OCI-LY1 (cell line): Measurements from ENCODE around the gene CAPZA1.

Source experiments
- H2AFZ ChIP-seq: fragments of 200-600 bp; sonication (generic), shearing (Covaris generic); 2 replicates; pipeline ENCODE4 v1.6.0; 2014; ENCODE audit warnings: antibody characterized with exemption, mild to moderate bottlenecking, low read length
- H3F3A ChIP-seq: fragments of 200-600 bp; sonication (generic), shearing (Covaris generic); 2 replicates; pipeline ENCODE4 v1.6.0; 2014; ENCODE audit warnings: mild to moderate bottlenecking, antibody characterized with exemption, low read length, moderate library complexity; ENCODE audit not compliant: insufficient read depth
- H3K27ac ChIP-seq: fragments of 200-600 bp; sonication (generic); 2 replicates; pipeline ENCODE4 v1.5.1; 2014; ENCODE audit warnings: low read length, mixed run types, mild to moderate bottlenecking, low read depth; ENCODE audit not compliant: poor library complexity, severe bottlenecking
- H3K27me3 ChIP-seq: fragments of 200-600 bp; sonication (generic); 2 replicates; pipeline ENCODE4 v1.6.0; 2014; ENCODE audit warnings: antibody characterized with exemption, mild to moderate bottlenecking, low read length, moderate library complexity; ENCODE audit not compliant: insufficient read depth
- H3K36me3 ChIP-seq: fragments of 200-600 bp; sonication (generic); 2 replicates; pipeline ENCODE4 v1.6.1; 2014; ENCODE audit warnings: mild to moderate bottlenecking, antibody characterized with exemption, low read length, moderate library complexity, mixed read lengths; ENCODE audit not compliant: insufficient read depth
- H3K4me1 ChIP-seq: fragments of 200-600 bp; sonication (generic); 2 replicates; pipeline ENCODE4 v1.5.1; 2014; ENCODE audit warnings: mild to moderate bottlenecking, low read length, moderate library complexity; ENCODE audit not compliant: insufficient read depth, severe bottlenecking
- H3K4me2 ChIP-seq: fragments of 200-600 bp; sonication (generic), shearing (Covaris generic); 2 replicates; pipeline ENCODE4 v1.6.1; 2014; ENCODE audit warnings: low read length
- H3K4me3 ChIP-seq: fragments of 200-600 bp; sonication (generic); 2 replicates; pipeline ENCODE4 v1.5.1; 2014; ENCODE audit warnings: low read length, low read depth, mild to moderate bottlenecking, mixed read lengths; ENCODE audit not compliant: poor library complexity, severe bottlenecking
- H3K79me2 ChIP-seq: fragments of 200-600 bp; shearing (Covaris generic); 2 replicates; pipeline ENCODE4 v1.6.1; 2016; ENCODE audit warnings: mixed run types, low read length, mixed read lengths; ENCODE audit not compliant: insufficient read depth
- H3K9ac ChIP-seq: fragments of 200-600 bp; sonication (generic), shearing (Covaris generic); 2 replicates; pipeline ENCODE4 v1.6.1; 2014; ENCODE audit warnings: mild to moderate bottlenecking, low read length, mixed read lengths
- H3K9me2 ChIP-seq: fragments of 200-600 bp; sonication (generic), shearing (Covaris generic); 2 replicates; pipeline ENCODE4 v1.6.1; 2014; ENCODE audit warnings: low read depth, mild to moderate bottlenecking, low read length, mixed read lengths
- H3K9me3 ChIP-seq: fragments of 200-600 bp; shearing (Covaris generic); 2 replicates; pipeline ENCODE4 v1.6.1; 2014; ENCODE audit warnings: low read length, mixed read lengths
- H4K20me1 ChIP-seq: fragments of 200-600 bp; sonication (generic), shearing (Covaris generic); 2 replicates; pipeline ENCODE4 v1.6.0; 2016; ENCODE audit warnings: mild to moderate bottlenecking, low read length; ENCODE audit not compliant: insufficient read depth
- CTCF ChIP-seq: fragments of 200-600 bp; sonication (generic), shearing (Covaris generic); IDR thresholded peaks from 2 replicates; pipeline ENCODE4 v1.5.1; 2017; ENCODE audit warnings: mild to moderate bottlenecking, antibody characterized with exemption, low read length, moderate library complexity, mixed read lengths
- EZH2 ChIP-seq: fragments of 200-600 bp; sonication (generic), shearing (Covaris generic); IDR thresholded peaks from 2 replicates; pipeline ENCODE4 v1.8.0; 2017; ENCODE audit warnings: borderline replicate concordance, mixed run types, mild to moderate bottlenecking, antibody characterized with exemption, low read length, moderate library complexity, mixed read lengths

Gene CAPZA1

DNA sequence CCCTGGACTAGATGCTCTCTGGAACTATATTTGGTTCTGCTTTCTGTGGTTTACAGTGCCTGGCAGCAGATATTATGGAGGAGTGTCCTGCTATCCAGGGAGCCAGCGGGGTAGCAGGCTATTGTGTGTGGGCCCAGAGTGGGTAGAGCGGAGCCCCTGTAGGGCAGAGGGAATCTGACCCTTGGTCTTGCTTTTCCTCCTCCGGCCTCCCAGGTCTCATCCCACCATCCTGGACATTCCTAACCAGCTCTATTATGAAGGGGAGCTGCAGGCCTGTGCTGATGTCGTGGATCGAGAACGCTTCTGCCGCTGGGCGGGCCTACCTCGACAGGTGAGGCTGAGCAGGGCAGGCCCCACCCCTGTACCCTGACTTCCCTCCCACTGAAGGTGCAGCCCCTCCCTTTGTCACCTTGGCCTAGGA lies 78.2 kb downstream of the CAPZA1 start:
- TF ChIP-seq EZH2 (no peak), CTCF (no peak)
- no peaks in the 10 kb centered on the region for H3K79me2 ChIP-seq
- H3K27me3 ChIP-seq, result no peaks in the 10 kb centered on the region
- no peaks in the 10 kb centered on the region for H4K20me1 ChIP-seq
- no peaks in the 10 kb centered on the region for H3K9me2 ChIP-seq
- no peak overlapping the region for H3K4me2 ChIP-seq
- H3K4me1 ChIP-seq, result peaks cover 14% of the 10 kb centered on the region
- H3F3A ChIP-seq, result no peaks in the 10 kb centered on the region
- H3K36me3 ChIP-seq, result peaks cover 21% of the 10 kb centered on the region
- H2AFZ ChIP-seq, result no peak overlapping the region
- H3K4me3 ChIP-seq, result no peak overlapping the region
- no peaks in the 10 kb centered on the region for H3K9me3 ChIP-seq
- H3K27ac ChIP-seq, result no peak overlapping the region
- H3K9ac ChIP-seq, result no peak overlapping the region

GRCh38 chr1:112698366-112699310 lies 79.0 kb downstream of the CAPZA1 start:
- Histone ChIP-seq H2AFZ (no peak overlapping the region), H3K4me1 (peaks cover 14% of the 10 kb centered on the region), H3K9ac (no peak overlapping the region), H3K27me3 (no peaks in the 10 kb centered on the region), H3K9me3 (no peaks in the 10 kb centered on the region), H3K27ac (no peak overlapping the region), H3K36me3 (peaks cover 21% of the 10 kb centered on the region), H3K4me2 (no peak overlapping the region), H3F3A (no peaks in the 10 kb centered on the region), H3K9me2 (no peaks in the 10 kb centered on the region), H4K20me1 (no peaks in the 10 kb centered on the region), H3K4me3 (no peak overlapping the region), H3K79me2 (no peaks in the 10 kb centered on the region)
- no peak for TF ChIP-seq CTCF
- TF ChIP-seq EZH2, result no peak

DNA sequence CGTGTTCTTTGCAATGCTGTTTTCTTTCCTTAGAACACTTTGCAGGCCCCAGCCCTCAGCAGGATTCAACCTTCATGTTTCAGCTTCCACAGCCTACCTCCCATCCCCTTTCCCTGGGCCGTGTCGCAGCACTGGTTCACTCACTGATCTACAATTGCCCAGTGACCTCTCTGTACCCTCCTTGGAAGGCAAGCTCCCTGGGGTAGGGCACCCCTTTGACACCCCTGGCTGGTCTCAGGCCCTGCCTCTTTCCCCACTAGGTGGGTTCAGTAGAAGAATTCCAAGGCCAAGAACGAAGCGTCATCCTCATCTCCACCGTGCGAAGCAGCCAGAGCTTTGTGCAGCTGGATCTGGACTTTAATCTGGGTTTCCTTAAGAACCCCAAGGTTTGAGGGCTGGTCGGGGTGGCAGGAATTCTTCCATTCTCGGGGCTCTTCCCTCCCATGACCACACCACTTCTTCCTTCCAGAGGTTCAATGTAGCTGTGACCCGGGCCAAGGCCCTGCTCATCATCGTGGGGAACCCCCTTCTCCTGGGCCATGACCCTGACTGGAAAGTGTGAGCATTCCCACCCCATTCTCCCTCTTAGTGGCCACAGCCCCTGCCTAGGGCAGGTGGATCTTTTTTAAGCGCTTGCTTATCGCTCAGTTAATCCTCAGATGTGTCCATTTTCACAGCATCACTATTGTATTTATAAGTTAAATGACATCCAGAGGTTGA lies 80.0 kb downstream of the CAPZA1 start:
- H3K79me2 ChIP-seq, result no peaks in the 10 kb centered on the region
- H3K36me3 ChIP-seq, result peaks cover 15% of the 10 kb centered on the region
- H3K27me3 ChIP-seq, result no peaks in the 10 kb centered on the region

More for the DNA sequence above, 80.0 kb downstream of the CAPZA1 start:
- H3K9me2 ChIP-seq, result no peaks in the 10 kb centered on the region
- H3K9me3 ChIP-seq, result no peaks in the 10 kb centered on the region
- no peak overlapping the region for H2AFZ ChIP-seq
- H3K4me1 ChIP-seq, result peaks cover 14% of the 10 kb centered on the region
- no peak overlapping the region for H3K9ac ChIP-seq
- H3F3A ChIP-seq, result no peaks in the 10 kb centered on the region
- TF ChIP-seq CTCF, result no peak
- no peak overlapping the region for H3K4me2 ChIP-seq
- no peak overlapping the region for H3K27ac ChIP-seq
- H4K20me1 ChIP-seq, result no peaks in the 10 kb centered on the region
- no peak overlapping the region for H3K4me3 ChIP-seq
